Endothelial cell of umbilical vein (primary cell): Measurements from ENCODE around the gene DZIP3. TPM values are rescaled to one million over a fixed set of nuclear protein-coding genes. Genes with fewer than 3 reads are reported as not detected.
A peak's percentile ranks its signal among the peaks of the same experiment; 100 is the strongest.

Experiments
- BruUV-seq: library from RNA; stranded (reverse); fragments of 400-500 nt; replicated peaks from 2 replicates; lab custom pipeline; 2021; lab: Mats Ljungman, UMichigan
- CTCF ChIA-PET: fragments of 300-600, 350-600 bp; sonication (Branson Sonifier 250); formaldehyde crosslinking; loops from one replicate; lab custom pipeline; 2021; ENCODE audit warnings: antibody characterized with exemption, inconsistent platforms; lab: Charles Lee
- POLR2A ChIA-PET: fragments of 300-600, 350-600 bp; sonication (Branson Sonifier 250); formaldehyde crosslinking; loops from one replicate; lab custom pipeline; 2021; ENCODE audit warnings: antibody characterized with exemption, inconsistent platforms; lab: Charles Lee
- DNase-seq: peaks from one replicate; pipeline ENCODE4 v3.0.0-alpha.2; 2011; ENCODE audit warnings: low read depth, low spot score
- FAIRE-seq: peaks from 2 replicates; lab custom pipeline; 2011; peaks lifted over from hg19 to GRCh38; lab: Jason Lieb, UNC
- H2AFZ ChIP-seq: 2 replicates; pipeline ENCODE4 v1.6.0; 2012; ENCODE audit warnings: low read depth, low read length, control low read depth, inconsistent platforms
- H3K27ac ChIP-seq: 2 replicates; pipeline ENCODE4 v1.5.1; 2011; ENCODE audit warnings: low read depth, mild to moderate bottlenecking, control low read depth, low read length, moderate library complexity; ENCODE audit not compliant: insufficient read depth
- H3K27me3 ChIP-seq, 2 experiments: 2 replicates each; pipeline versions ENCODE4 v1.6.0 to v1.6.1; 2011; ENCODE audit warnings: low read length in 2 of 2, mixed read lengths in 1 of 2; ENCODE audit not compliant: control insufficient read depth in 2 of 2, insufficient read depth in 2 of 2
- H3K36me3 ChIP-seq, 2 experiments: 2 replicates in 1 of 2; 3 replicates in 1 of 2; pipeline ENCODE4 v1.5.1; 2011; ENCODE audit warnings: low read length in 2 of 2, mild to moderate bottlenecking in 1 of 2, moderate library complexity in 1 of 2; ENCODE audit not compliant: control insufficient read depth in 2 of 2, insufficient read depth in 2 of 2; ENCODE audit errors: extremely low read depth in 1 of 2
- H3K4me1 ChIP-seq: 3 replicates; pipeline ENCODE4 v1.5.1; 2011; ENCODE audit warnings: mild to moderate bottlenecking, low read length; ENCODE audit not compliant: control insufficient read depth, insufficient read depth; ENCODE audit errors: extremely low read depth
- H3K4me2 ChIP-seq: 2 replicates; pipeline ENCODE4 v1.6.1; 2011; ENCODE audit warnings: low read length, control low read depth, mixed read lengths; ENCODE audit not compliant: insufficient read depth
- H3K4me3 ChIP-seq, 3 experiments: fragments of 200-600 bp in 1 of 3; sonication (generic), shearing (Covaris generic) in 1 of 3; replicated peaks in 1 of 3; 2 replicates each; pipeline ENCODE4 v1.5.1; 2011 to 2016; ENCODE audit warnings: control low read depth in 3 of 3, low read length in 3 of 3, mild to moderate bottlenecking in 2 of 3, inconsistent platforms in 1 of 3, low read depth in 1 of 3, moderate library complexity in 1 of 3; ENCODE audit not compliant: insufficient read depth in 1 of 3
- H3K79me2 ChIP-seq: 2 replicates; pipeline ENCODE4 v1.6.0; 2012; ENCODE audit warnings: low read length, inconsistent platforms; ENCODE audit not compliant: control insufficient read depth, insufficient read depth
- H3K9ac ChIP-seq: replicated peaks from 2 replicates; pipeline ENCODE3; 2011; ENCODE audit warnings: low read length, control low read depth; ENCODE audit not compliant: insufficient read depth; ENCODE audit errors: extremely low read depth
- H3K9me1 ChIP-seq: replicated peaks from 3 replicates; pipeline ENCODE4 v1.6.0; 2011; ENCODE audit warnings: mild to moderate bottlenecking, low read length; ENCODE audit not compliant: control insufficient read depth, insufficient read depth; ENCODE audit errors: extremely low read depth
- H3K9me3 ChIP-seq: replicated peaks from 2 replicates; pipeline ENCODE4 v1.5.1; 2012; ENCODE audit warnings: low read length, inconsistent platforms; ENCODE audit not compliant: control insufficient read depth, insufficient read depth
- H4K20me1 ChIP-seq: replicated peaks from 2 replicates; pipeline ENCODE3; 2011; ENCODE audit warnings: mild to moderate bottlenecking, low read length; ENCODE audit not compliant: control insufficient read depth, insufficient read depth; ENCODE audit errors: extremely low read depth
- EZH2 ChIP-seq: IDR thresholded peaks from 2 replicates; pipeline ENCODE4 v1.6.1; 2012; ENCODE audit warnings: borderline replicate concordance, low read depth, mild to moderate bottlenecking, moderate library complexity, low read length, inconsistent platforms; ENCODE audit not compliant: severe bottlenecking
- FOS ChIP-seq: IDR thresholded peaks from 2 replicates; pipeline ENCODE4 v1.6.1; 2011; ENCODE audit warnings: mild to moderate bottlenecking, low read length, moderate library complexity, borderline replicate concordance; ENCODE audit not compliant: insufficient read depth
- GATA2 ChIP-seq: IDR thresholded peaks from 2 replicates; pipeline ENCODE4 v1.7.0; 2011; ENCODE audit warnings: low read depth, mild to moderate bottlenecking, moderate library complexity, mixed read lengths, low read length; ENCODE audit not compliant: insufficient read length, insufficient read depth
- JUN ChIP-seq: IDR thresholded peaks from 2 replicates; pipeline ENCODE4 v1.6.1; 2011; ENCODE audit warnings: borderline replicate concordance, low read depth; ENCODE audit not compliant: insufficient read length, insufficient read depth
- MYC ChIP-seq: IDR thresholded peaks from one replicate; pipeline ENCODE4 v1.6.1; 2011; ENCODE audit warnings: mild to moderate bottlenecking, low read depth, low read length
- POLR2A ChIP-seq: IDR thresholded peaks from 2 replicates; pipeline ENCODE4 v1.6.1; 2012; ENCODE audit warnings: low read depth, mild to moderate bottlenecking, control low read depth, low read length
- POLR2AphosphoS5 ChIP-seq: IDR thresholded peaks from 2 replicates; pipeline ENCODE4 v1.6.1; 2012; ENCODE audit warnings: low read depth, mild to moderate bottlenecking, control low read depth, low read length, moderate library complexity; ENCODE audit not compliant: insufficient read depth
- dilution Hi-C: fragments of 300-500 bp; cut with MboI; formaldehyde crosslinking; loops from one replicate; pipeline ENCODE4 v1.15.0; 2019; ENCODE audit warnings: low sequenced_read_pairs; ENCODE audit not compliant: extremely low pct_ligation_motif_present
- intact Hi-C: fragments of 100-400 bp; cut with micrococcal nuclease; formaldehyde crosslinking; loops from one replicate; pipeline ENCODE4 v1.10.0; 2022
- polyA plus RNA-seq, 4 experiments: library from polyadenylated mRNA; depleted of rRNA in 3 of 4; stranded (reverse) in 3 of 4; unstranded in 1 of 4; fragments of >200 nt; gene quantifications; 2 replicates each; pipeline versions ENCODE4 v1.2.1 to v1.2.3, GENCODE V29; 2011 to 2012; ENCODE audit warnings: missing spikeins in 1 of 4
- total RNA-seq: library from RNA; stranded (reverse); gene quantifications from 2 replicates; pipeline ENCODE4 v1.2.3, GENCODE V29; 2021
- TF ChIP-seq, protein P1 (sequence below): IDR thresholded peaks from 2 replicates; pipeline ENCODE4 v1.6.1; 2011; ENCODE audit not compliant: insufficient read depth, insufficient read length
- TF ChIP-seq, protein P2 (sequence below), 2 donors: IDR thresholded peaks; 1 replicate in 1 of 2; 2 replicates in 1 of 2; pipeline ENCODE4 v1.5.1; 2011; ENCODE audit warnings: low read length in 2 of 2, mild to moderate bottlenecking in 2 of 2, moderate library complexity in 2 of 2, control low read depth in 1 of 2, inconsistent platforms in 1 of 2, low read depth in 1 of 2; ENCODE audit not compliant: insufficient read depth in 1 of 2; ENCODE audit errors: extremely low read depth in 1 of 2

The DZIP3 gene
- total and polyA plus RNA-seq, 2 donors (not counting 3 experiments of a cell fraction or from before 2014, with no cell fraction given): 1.9 to 6.5 TPM

DNA sequence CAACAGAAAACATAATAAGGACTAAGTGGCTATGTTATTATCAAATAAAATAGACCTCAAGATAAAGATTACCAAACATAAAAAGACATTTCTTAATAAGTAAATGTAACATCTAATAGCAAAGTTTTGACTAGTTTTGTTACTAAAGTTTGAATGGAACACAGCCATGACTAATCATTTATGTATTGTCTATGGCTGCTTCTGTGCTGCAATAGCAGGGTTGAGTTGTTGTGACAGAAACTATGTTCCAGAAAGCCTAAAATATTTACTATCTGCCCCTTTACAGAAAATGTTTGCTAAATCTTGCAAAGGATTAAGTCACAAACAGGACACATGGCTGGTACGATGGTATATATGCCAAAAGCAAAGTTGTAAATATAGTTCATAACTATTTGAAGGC lies 41.2 kb upstream of the DZIP3 start:
- TF ChIP-seq FOS (peak; percentile 33), POLR2A (no peak)
- FAIRE-seq (no peak), DNase-seq (peak; percentile 35)
- intact Hi-C loops: no loop called here
- TSS peak; percentile 17 for BruUV-seq
- CTCF ChIA-PET: no interaction called here
- no peak overlapping the region for H2AFZ ChIP-seq
- no peaks in the 10 kb centered on the region for H3K9me1 ChIP-seq
- peaks cover 0 to 8% of the 10 kb centered on the region in 2 experiments for H3K36me3 ChIP-seq
- H3K79me2 ChIP-seq: no peaks in the 10 kb centered on the region
- no peaks in the 10 kb centered on the region for H4K20me1 ChIP-seq
- H3K4me1 ChIP-seq: peaks cover 12% of the 10 kb centered on the region
- no peaks in the 10 kb centered on the region for H3K27me3 ChIP-seq
- dilution Hi-C loops: no loop called here
- POLR2A ChIA-PET: no interaction called here
- no peak overlapping the region for H3K4me2 ChIP-seq
- no peak overlapping the region for H3K9ac ChIP-seq
- H3K9me3 ChIP-seq: no peaks in the 10 kb centered on the region
- H3K27ac ChIP-seq: peak overlapping the region; percentile 23
- H3K4me3 ChIP-seq: no peak overlapping the region

DNA sequence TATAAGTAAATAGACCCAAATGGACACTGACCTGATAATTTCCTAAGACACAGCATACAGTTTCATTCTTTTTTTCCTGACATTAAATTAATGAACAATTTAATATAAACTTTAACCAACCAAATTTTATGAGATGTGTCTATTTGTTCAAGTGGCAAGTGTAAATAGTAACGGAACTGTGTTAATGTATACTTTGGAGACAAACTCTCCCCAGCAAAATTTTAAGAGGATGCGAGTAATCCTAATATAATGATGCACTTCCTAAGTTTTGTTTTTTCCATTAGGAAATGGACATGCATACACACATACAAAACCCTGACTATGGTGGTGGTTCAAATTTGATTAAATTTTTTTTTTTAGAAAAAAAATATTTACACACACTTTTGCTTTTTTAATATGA lies 40.6 kb upstream of the DZIP3 start:
- peak overlapping the region; percentile 12 for H3K4me2 ChIP-seq
- H3K4me3 ChIP-seq: no peak overlapping the region
- H3K9ac ChIP-seq: no peak overlapping the region
- no peaks in the 10 kb centered on the region for H3K9me3 ChIP-seq
- no peaks in the 10 kb centered on the region for H3K9me1 ChIP-seq
- TF ChIP-seq, protein P1, sequence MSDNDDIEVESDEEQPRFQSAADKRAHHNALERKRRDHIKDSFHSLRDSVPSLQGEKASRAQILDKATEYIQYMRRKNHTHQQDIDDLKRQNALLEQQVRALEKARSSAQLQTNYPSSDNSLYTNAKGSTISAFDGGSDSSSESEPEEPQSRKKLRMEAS: no peak
- TF ChIP-seq POLR2AphosphoS5 (no peak), JUN (no peak), POLR2A (no peak), MYC (no peak), EZH2 (no peak), FOS (no peak), GATA2 (no peak)
- TF ChIP-seq, protein P2, sequence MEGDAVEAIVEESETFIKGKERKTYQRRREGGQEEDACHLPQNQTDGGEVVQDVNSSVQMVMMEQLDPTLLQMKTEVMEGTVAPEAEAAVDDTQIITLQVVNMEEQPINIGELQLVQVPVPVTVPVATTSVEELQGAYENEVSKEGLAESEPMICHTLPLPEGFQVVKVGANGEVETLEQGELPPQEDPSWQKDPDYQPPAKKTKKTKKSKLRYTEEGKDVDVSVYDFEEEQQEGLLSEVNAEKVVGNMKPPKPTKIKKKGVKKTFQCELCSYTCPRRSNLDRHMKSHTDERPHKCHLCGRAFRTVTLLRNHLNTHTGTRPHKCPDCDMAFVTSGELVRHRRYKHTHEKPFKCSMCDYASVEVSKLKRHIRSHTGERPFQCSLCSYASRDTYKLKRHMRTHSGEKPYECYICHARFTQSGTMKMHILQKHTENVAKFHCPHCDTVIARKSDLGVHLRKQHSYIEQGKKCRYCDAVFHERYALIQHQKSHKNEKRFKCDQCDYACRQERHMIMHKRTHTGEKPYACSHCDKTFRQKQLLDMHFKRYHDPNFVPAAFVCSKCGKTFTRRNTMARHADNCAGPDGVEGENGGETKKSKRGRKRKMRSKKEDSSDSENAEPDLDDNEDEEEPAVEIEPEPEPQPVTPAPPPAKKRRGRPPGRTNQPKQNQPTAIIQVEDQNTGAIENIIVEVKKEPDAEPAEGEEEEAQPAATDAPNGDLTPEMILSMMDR (IDR thresholded peaks at IDR 0.05; ENCODE audit: extremely low read depth in 1 of 2, insufficient read depth in 1 of 2, low read depth in 1 of 2, low read length in 2 of 2): no peak
- peak overlapping the region; percentile 32 for H3K27ac ChIP-seq
- dilution Hi-C loops (no loop called here), intact Hi-C loops (no loop called here)
- POLR2A ChIA-PET: no interaction called here
- no peaks in the 10 kb centered on the region for H4K20me1 ChIP-seq
- H3K79me2 ChIP-seq: no peaks in the 10 kb centered on the region
- CTCF ChIA-PET: no interaction called here
- no TSS peak for BruUV-seq
- H2AFZ ChIP-seq: no peak overlapping the region
- FAIRE-seq: no peak
- no peak for DNase-seq
- H3K4me1 ChIP-seq: peaks cover 12% of the 10 kb centered on the region
- no peaks in the 10 kb centered on the region for H3K27me3 ChIP-seq
- peaks cover 0 to 3% of the 10 kb centered on the region in 2 experiments for H3K36me3 ChIP-seq
